HK-2 (cell line): ENCODE measurements around the gene SRR.
"Not testable (repeated sequence)": the region's sequence is repeated elsewhere in the genome, so short reads cannot be mapped to it uniquely, and the experiment has no call there.

Experiments
- DNase-seq: peaks from one replicate; pipeline ENCODE4 v3.0.0-alpha.2; 2018; ENCODE audit not compliant: unreplicated experiment

SRR gene

GRCh38 chr17:2289878-2290478 lies 13.8 kb upstream of the SRR start:
- DNase-seq, result no peak

DNA sequence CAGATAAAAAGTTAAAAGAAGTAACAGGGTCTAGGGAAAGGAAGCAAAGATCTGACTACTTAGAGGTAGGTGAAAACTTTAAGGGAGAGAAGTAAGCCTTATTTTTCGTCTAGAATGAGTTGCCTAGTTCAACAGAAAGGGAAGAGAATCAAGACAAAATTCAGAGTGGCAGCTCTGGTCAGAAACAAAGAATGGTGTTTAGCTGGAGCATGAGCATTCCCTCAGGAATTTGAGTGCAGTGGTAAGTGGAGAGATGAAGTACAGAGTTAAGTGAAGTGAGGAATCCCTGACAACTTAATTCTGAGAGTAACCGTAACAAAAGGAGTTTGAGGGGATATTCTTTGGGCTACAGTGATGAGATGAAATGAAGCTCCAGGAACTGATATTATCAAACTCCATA lies 11.7 kb upstream of the SRR start:
- DNase-seq, result no peak

DNA sequence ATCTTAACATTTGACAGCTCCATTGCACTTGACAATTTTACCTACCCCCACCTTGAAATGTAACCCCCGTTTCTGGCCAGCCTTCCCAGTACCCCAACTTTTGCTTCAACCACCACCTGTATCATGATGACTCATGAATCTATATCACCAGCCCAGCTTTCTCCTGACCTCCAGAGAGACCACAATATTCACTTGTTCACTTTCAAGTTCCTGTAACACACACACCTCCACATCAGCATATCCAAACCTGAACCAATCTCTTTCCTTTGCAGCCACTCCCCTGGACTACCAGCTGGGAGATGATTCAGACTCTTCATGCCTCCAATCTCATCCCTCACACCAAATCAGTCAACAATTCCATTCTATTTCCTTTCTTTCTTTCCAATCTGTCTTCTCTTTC lies 8.2 kb upstream of the SRR start:
- DNase-seq, result no peak

DNA sequence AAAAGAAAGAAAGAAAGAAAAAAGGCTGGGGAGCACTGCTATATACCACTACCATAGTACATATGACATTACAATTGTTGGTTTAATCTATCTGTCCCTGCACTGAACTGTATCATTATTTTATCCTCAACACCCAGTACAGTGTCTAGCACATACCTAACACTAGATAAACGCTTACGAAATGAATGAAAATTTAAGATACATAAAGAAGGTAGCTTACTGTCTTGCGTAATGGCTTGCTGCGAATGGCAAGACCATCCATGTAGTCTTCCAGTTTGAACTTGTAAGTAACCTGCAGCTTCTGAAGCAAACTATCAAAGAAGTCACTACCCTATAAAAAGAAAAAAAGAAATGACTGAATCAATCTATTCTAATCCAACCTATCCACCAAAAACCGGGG lies 6.7 kb upstream of the SRR start:
- no peak for DNase-seq

GRCh38 chr17:2299136-2299535 lies 4.6 kb upstream of the SRR start:
- DNase-seq, result no peak

DNA sequence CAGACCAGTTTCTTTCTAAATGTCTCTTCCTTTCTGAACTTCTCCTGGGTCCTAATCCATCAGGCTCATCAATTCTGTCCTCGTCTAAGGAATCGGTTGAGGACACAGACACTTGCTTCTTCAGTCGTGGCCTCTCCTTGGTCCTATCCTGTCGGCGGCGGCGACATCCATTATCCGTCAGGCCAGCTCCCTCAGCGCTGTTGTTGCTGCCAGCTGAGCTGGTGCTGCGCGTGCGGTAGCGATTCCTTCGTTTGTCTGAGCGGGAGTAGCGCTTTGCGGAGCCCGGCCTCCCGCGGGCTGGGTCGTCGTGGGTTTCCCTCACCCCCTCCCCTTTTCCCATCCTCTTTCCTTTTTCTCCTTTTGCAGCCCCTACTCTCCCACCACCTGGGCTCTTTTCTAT lies 4.0 kb upstream of the SRR start:
- no peak for DNase-seq

GRCh38 chr17:2302778-2303203 lies 959 bp upstream of the SRR start:
- no peak for DNase-seq

DNA sequence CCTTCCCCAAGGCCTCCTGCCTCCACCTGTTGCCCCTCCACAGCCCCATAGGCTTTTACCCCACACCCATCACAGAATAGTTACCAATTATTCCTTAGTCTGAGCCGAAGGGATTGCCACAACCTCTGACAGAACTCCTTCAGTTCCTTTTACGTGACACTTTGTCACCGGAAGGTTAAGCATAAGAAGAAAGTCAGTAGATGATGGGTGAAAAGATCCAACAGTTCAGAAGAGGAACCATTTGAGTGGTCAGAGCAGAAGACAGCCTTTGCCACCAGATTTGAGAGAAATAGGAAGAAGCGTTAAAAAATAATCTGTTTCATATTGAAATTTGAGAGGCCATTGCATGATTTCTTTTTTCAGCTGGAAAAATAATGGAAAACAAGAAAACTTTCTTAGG lies 1.2 kb downstream of the SRR start:
- DNase-seq, result no peak

DNA sequence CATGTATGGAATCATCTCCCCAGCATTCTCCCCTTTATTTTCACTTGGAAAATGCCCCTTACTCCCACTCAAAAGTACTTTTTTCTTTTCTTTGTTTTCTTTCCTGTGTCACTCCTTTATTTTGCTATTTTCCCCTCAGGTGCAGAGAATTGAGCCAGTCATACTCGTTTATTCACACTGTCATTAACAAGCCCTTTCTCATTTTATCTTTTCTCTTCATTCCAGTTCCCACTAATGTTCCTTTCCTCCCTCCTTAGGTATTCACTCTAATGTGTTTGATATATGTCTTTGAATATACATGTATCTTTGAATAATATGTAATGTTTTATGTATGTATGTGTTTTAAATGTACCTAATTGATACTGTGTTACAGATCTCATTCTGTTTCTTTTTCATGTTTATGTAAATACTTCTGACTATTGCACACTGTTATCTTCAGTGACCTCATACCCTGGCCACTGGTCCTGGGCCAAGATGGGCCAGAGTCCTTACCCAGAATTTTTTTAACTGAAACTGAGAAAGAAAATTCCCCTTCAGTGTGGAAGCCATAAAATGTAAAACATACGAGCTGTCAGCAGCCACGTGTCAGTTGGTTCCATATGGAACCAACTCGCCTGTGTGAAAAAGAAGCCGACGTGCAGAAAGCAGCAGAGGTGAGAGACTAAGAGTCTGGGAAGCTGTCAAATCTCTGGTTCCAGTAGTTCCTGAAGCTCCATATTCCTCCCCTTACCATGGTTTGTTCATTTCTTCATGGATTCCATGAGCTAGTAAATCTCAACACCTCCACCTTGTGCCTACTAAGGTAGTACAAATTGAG lies 5.8 kb downstream of the SRR start:
- DNase-seq, result no peak

DNA sequence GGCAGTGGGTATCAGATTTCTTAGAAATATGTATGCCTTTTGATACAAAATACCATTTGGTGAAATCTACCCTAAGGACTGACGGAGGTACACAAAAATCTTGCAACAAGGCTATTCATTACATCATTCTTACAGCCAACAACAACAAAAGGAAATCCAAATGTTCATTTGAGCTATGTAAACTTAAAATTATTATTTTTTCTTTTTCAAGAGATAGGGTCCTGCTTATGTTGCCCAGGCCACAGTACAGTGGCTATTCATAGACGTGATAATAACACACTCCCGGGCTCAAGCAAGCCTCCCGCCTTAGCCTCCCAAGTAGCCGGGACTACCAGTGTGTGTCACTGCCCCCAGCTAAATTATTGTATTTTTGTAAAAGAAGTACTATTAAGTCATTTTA lies 9.0 kb downstream of the SRR start:
- DNase-seq, result no peak

- not testable (repeated sequence) for DNase-seq
Observed at GRCh38 chr17:2316916-2317205, 13.1 kb downstream of the SRR start.

GRCh38 chr17:2317796-2318195 lies 14.0 kb downstream of the SRR start:
- no peak for DNase-seq

DNA sequence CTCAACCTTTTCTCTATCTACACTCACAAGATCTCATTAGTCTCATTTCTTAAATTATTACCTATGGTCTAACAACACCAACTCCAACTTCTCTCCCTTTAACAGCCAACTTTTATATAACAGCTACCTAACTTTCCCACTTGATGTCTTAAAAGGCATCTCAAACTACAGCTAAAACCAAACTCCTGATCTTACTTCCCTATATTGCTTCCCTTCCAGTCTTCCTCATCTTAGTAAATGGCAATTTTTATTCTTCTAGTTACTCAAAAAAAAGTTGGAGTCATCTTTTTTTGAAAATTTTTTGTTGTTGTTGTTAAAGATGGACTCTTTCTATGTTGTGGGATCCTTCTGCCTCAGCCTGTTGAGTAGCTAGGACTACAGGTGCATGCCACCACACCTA lies 15.3 kb downstream of the SRR start:
- DNase-seq, result no peak

DNA sequence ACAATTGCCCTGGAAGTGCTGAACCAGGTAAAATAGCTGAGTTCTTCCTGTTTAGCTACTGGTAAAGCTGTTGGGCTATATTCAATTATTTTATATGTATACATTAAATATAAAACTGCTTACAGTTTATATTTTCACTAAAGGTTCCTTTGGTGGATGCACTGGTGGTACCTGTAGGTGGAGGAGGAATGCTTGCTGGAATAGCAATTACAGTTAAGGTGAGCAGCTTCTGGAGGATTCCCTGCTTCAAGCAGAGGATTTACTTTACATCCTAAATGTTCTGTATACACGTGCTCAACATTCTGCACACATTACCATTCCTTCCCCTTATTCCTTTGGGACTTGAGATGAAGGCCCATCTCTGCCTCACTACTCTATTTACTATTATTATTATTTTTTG lies 17.6 kb downstream of the SRR start:
- no peak for DNase-seq

DNA sequence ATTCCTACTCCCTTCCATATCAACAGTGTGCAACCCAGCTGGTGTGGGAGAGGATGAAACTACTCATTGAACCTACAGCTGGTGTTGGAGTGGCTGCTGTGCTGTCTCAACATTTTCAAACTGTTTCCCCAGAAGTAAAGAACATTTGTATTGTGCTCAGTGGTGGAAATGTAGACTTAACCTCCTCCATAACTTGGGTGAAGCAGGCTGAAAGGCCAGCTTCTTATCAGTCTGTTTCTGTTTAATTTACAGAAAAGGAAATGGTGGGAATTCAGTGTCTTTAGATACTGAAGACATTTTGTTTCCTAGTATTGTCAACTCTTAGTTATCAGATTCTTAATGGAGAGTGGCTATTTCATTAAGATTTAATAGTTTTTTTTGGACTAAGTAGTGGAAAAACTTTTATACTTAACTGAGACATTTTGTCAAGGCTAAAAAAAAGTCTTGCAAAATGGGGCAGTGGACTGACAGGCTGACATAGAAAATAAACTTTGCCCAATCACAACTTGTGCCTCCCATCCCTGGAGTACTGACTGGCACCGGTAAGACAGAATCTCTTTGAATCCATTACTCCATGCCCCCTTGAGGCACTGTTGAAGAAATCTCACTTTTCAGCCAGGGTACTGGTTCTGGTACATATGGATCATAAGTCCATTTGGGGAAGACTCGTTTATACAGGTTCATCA lies 20.0 kb downstream of the SRR start:
- no peak for DNase-seq

- DNase-seq, result no peak
Observed at GRCh38 chr17:2331303-2331702, 27.6 kb downstream of the SRR start.

DNA sequence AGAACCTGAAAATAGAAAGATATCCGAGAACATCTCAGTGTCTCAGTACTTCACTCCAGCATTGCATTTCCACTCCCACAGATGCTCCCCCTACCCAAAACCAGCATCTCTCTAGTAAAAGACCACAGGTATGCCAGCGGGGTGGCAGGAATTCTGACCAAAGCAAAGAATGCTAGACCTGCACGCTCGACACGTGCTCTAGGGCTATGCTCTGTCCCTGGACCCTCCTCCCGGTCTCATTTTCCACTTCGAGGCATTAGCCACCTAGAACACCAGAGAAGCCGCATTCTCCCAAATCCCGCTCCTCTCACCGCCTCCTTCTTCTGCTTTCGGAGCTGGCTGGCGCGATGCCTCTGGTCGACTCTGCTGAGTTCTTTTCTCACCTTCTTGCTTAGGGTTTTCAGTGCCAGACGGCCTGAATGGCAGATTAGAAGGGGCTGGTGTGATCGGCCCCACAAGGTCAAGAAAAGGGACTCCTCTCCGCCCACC lies 32.0 kb downstream of the SRR start:
- DNase-seq, result peak; percentile 48

GRCh38 chr17:2336215-2336851 lies 32.6 kb downstream of the SRR start, which contains the start of gene TSR1:
Gene TSR1 (minus strand): TSS chr17:2336457. CDS start chr17:2336427, 30 bp downstream.
- peak; percentile 90 for DNase-seq

GRCh38 chr17:2336852-2337543 lies 33.2 kb downstream of the SRR start, which contains the start of gene SGSM2:
Gene SGSM2 (plus strand): TSS chr17:2337501. CDS start chr17:2337689, 188 bp downstream.
- DNase-seq, result peak; percentile 56

DNA sequence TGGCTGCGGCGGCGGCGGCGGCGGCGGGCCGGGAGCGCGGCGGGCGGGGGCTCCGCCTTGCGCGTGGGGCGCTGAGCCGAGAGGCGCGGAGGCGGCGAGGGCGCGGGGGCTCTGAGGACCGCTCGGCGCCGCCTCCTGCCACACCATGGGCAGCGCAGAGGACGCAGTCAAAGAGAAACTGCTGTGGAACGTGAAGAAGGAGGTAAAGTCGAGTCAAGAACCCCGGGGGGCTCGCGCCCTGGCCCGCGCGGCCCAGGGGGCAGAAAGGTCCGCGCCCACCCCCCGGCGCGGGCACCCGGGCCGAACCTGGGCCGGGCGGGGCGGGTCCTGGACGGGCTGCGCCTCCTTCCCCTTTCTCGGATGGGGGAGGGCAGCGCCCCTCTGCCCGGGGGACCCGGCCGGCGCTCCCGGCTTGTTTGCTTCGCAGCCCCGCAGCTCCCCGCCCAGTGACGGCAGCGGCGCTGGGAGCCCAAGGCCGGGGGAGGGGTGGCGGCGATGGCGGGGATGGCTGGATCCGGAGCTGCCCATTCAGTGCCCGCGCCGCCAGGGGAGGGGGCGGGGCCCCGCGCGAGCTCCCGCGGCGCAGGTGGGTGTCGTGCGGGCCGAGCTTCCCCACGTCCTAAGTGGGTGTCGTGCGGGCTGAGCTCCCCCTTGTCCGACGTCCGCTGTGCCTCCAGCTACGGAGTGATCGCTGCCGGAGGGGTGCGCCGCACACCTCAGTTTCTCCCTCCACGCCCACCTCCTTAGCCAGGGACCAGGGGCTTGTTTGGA lies 34.0 kb downstream of the SRR start:
- peak; percentile 54 for DNase-seq

- DNase-seq, result no peak
Observed at GRCh38 chr17:2338315-2338657, 34.5 kb downstream of the SRR start.
